ENCODE data around the gene GDF2.

The GDF2 gene

GRCh38 chr10:47283101-47283630, 39.1 kb upstream of the GDF2 start:
- H2AFZ ChIP-seq (ENCODE audit: low read length) = no peak overlapping the region
- H3K79me2 ChIP-seq (ENCODE audit: insufficient read depth, low read length) = no peaks in the 10 kb centered on the region
- no peaks in the 10 kb centered on the region for H4K20me1 ChIP-seq (ENCODE audit: insufficient read depth, low read length)
- no peak overlapping the region for H3K9ac ChIP-seq (ENCODE audit: low read length)
- no peaks in the 10 kb centered on the region for H3K36me3 ChIP-seq (ENCODE audit: insufficient read depth, low read length)
- no peaks in the 10 kb centered on the region for H3K9me2 ChIP-seq (ENCODE audit: low read depth, low read length)
- H3K9me3 ChIP-seq (ENCODE audit: low read length) = no peaks in the 10 kb centered on the region
- no peak overlapping the region for H3K4me3 ChIP-seq (ENCODE audit: low read depth, low read length, poor library complexity, severe bottlenecking)
- no peak overlapping the region for H3K4me2 ChIP-seq (ENCODE audit: low read length)
- H3K4me1 ChIP-seq (ENCODE audit: insufficient read depth, low read length, severe bottlenecking) = no peaks in the 10 kb centered on the region
- H3F3A ChIP-seq (ENCODE audit: insufficient read depth, low read length) = no peaks in the 10 kb centered on the region
- TF ChIP-seq CTCF (IDR thresholded peaks at IDR 0.05; ENCODE audit: low read length) (no peak), EZH2 (IDR thresholded peaks at IDR 0.05; ENCODE audit: borderline replicate concordance, low read length) (no peak)
- no peak overlapping the region for H3K27ac ChIP-seq (ENCODE audit: low read depth, low read length, poor library complexity, severe bottlenecking)
- H3K27me3 ChIP-seq (ENCODE audit: insufficient read depth, low read length) = 0 out of 2 replicates have a peak, but pooled peaks cover 7% of the 10 kb centered on the region

- no peak for TF ChIP-seq CTCF (IDR thresholded peaks at IDR 0.05; ENCODE audit: low read length)
- TF ChIP-seq EZH2 (IDR thresholded peaks at IDR 0.05; ENCODE audit: borderline replicate concordance, low read length) = no peak
- H3F3A ChIP-seq (ENCODE audit: insufficient read depth, low read length) = no peaks in the 10 kb centered on the region
- 0 out of 2 replicates have a peak, but pooled peaks cover 7% of the 10 kb centered on the region for H3K27me3 ChIP-seq (ENCODE audit: insufficient read depth, low read length)
- no peaks in the 10 kb centered on the region for H4K20me1 ChIP-seq (ENCODE audit: insufficient read depth, low read length)
- no peak overlapping the region for H3K4me3 ChIP-seq (ENCODE audit: low read depth, low read length, poor library complexity, severe bottlenecking)
- H3K9me3 ChIP-seq (ENCODE audit: low read length) = no peaks in the 10 kb centered on the region
- H3K4me1 ChIP-seq (ENCODE audit: insufficient read depth, low read length, severe bottlenecking) = no peaks in the 10 kb centered on the region
- no peaks in the 10 kb centered on the region for H3K36me3 ChIP-seq (ENCODE audit: insufficient read depth, low read length)
- H3K27ac ChIP-seq (ENCODE audit: low read depth, low read length, poor library complexity, severe bottlenecking) = no peak overlapping the region
- H3K79me2 ChIP-seq (ENCODE audit: insufficient read depth, low read length) = no peaks in the 10 kb centered on the region
- no peaks in the 10 kb centered on the region for H3K9me2 ChIP-seq (ENCODE audit: low read depth, low read length)
- no peak overlapping the region for H3K4me2 ChIP-seq (ENCODE audit: low read length)
- H2AFZ ChIP-seq (ENCODE audit: low read length) = no peak overlapping the region
- H3K9ac ChIP-seq (ENCODE audit: low read length) = no peak overlapping the region
Observed at GRCh38 chr10:47283848-47284247, 38.4 kb upstream of the GDF2 start.

GRCh38 chr10:47285381-47286115, 36.7 kb upstream of the GDF2 start:
- no peaks in the 10 kb centered on the region for H3F3A ChIP-seq (ENCODE audit: insufficient read depth, low read length)
- no peaks in the 10 kb centered on the region for H3K9me2 ChIP-seq (ENCODE audit: low read depth, low read length)
- H3K27me3 ChIP-seq (ENCODE audit: insufficient read depth, low read length) = 0 out of 2 replicates have a peak, but pooled peaks cover 7% of the 10 kb centered on the region
- H4K20me1 ChIP-seq (ENCODE audit: insufficient read depth, low read length) = no peaks in the 10 kb centered on the region
- H3K27ac ChIP-seq (ENCODE audit: low read depth, low read length, poor library complexity, severe bottlenecking) = no peak overlapping the region
- no peaks in the 10 kb centered on the region for H3K4me1 ChIP-seq (ENCODE audit: insufficient read depth, low read length, severe bottlenecking)
- H3K4me2 ChIP-seq (ENCODE audit: low read length) = no peak overlapping the region
- H3K36me3 ChIP-seq (ENCODE audit: insufficient read depth, low read length) = no peaks in the 10 kb centered on the region
- no peaks in the 10 kb centered on the region for H3K9me3 ChIP-seq (ENCODE audit: low read length)
- no peaks in the 10 kb centered on the region for H3K79me2 ChIP-seq (ENCODE audit: insufficient read depth, low read length)
- H3K9ac ChIP-seq (ENCODE audit: low read length) = no peak overlapping the region
- H3K4me3 ChIP-seq (ENCODE audit: low read depth, low read length, poor library complexity, severe bottlenecking) = no peak overlapping the region
- H2AFZ ChIP-seq (ENCODE audit: low read length) = no peak overlapping the region
- TF ChIP-seq EZH2 (IDR thresholded peaks at IDR 0.05; ENCODE audit: borderline replicate concordance, low read length) (no peak), CTCF (IDR thresholded peaks at IDR 0.05; ENCODE audit: low read length) (no peak)
